Measurements from ENCODE around the gene LYRM9. TPM values are rescaled to one million over a fixed set of nuclear protein-coding genes. Genes with fewer than 3 reads are reported as not detected.
"Not testable (repeated sequence)": the region's sequence is repeated elsewhere in the genome, so short reads cannot be mapped to it uniquely, and the experiment has no call there.

LYRM9 gene
- total RNA-seq, 2 donors from 2014 or later: 5.7 to 8.7 TPM

DNA sequence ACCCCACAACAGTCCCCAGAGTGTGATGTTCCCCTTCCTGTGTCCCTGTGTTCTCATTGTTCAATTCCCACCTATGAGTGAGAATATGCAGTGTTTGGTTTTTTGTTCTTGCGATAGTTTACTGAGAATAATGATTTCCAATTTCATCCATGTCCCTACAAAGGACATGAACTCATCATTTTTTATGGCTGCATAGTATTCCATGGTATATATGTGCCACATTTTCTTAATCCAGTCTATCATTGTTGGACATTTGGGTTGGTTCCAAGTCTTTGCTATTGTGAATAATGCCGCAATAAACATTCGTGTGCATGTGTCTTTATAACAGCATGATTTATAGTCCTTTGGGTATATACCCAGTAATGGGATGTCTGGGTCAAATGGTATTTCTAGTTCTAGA is 19.1 kb upstream of the LYRM9 start:
- not testable (repeated sequence) for ATAC-seq

DNA sequence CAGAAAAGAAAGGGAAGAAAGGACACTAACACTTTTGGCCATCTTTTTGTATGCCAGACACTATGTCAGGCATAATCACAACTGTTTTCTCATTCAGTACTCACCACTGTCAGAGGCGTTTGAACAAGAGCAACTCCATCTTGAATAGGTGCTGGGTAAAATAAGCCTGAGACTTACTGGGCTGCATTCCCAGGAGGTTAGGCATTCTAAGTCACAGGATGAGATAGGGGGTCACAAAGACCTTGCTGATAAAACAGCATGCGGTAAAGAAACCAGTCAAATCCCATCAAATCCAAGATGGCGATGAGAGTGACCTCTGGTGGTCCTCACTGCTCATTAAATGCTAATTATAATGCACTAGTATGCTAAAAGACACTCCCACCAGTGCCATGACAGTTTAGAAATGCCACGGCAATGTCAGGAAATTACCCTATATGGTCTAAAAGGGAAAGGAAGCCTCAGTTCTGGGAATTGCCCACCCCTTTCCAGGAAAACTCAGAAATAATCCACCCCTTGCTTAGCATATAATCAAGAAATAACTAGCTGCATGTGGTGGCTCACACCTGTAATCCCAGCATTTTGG is 14.9 kb upstream of the LYRM9 start:
- intact Hi-C loops (cut with DNase I): no loop called here
- ATAC-seq: no peak
- DNase-seq: no peak

More for the DNA sequence above, 19.1 kb upstream of the LYRM9 start:
- intact Hi-C loops (cut with DNase I); DNase-seq: not testable (repeated sequence)

- intact Hi-C loops (cut with DNase I): no loop called here
- no peak for DNase-seq
- no peak for ATAC-seq
Observed at GRCh38 chr17:27906623-27907022, 13.5 kb upstream of the LYRM9 start.

DNA sequence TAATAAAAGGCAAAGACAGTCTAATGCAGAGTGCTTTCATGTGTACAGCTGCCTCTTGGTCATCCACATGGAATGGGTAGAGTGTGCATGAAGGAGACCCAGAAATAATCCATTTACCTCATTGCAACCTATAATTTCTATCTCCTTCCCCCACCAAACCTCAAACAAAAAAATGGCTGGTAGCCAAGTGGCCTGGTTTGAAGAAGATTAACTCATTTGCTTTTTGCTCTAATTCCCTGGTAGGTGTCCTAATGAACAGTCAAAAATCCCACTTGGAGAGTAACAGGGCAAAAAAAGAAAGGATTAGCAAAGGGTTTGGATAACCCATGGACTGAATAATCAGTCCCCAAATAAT is 13.0 kb upstream of the LYRM9 start:
- no peak for ATAC-seq
- DNase-seq: no peak
- intact Hi-C loops (cut with DNase I): no loop called here

GRCh38 chr17:27905447-27906225 is 12.5 kb upstream of the LYRM9 start:
- intact Hi-C loops (cut with DNase I): no loop called here
- DNase-seq (no peak), ATAC-seq (no peak)

- intact Hi-C loops (cut with DNase I): no loop called here
- ATAC-seq (no peak), DNase-seq (no peak)
Observed at GRCh38 chr17:27904534-27905446, 11.6 kb upstream of the LYRM9 start.

DNA sequence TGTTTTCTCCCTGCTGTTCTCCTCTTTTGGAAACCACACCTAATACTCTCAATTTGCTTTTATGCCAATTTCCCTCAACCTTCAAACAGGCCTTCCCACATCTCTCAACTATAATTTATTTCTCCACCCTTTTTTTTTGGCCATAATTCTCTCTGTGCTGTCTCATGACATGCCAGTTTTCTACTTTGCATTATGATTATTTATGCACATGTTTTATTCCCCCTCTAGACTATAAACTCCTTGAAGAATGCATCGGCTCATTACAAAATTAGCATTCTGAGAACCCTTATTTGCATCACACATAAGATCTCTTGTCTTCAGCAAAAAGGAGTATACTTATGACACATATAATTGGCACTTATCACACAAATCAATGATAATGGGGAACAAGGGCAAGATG is 10.9 kb upstream of the LYRM9 start:
- intact Hi-C loops (cut with DNase I): no loop called here
- ATAC-seq: no peak
- DNase-seq: no peak

DNA sequence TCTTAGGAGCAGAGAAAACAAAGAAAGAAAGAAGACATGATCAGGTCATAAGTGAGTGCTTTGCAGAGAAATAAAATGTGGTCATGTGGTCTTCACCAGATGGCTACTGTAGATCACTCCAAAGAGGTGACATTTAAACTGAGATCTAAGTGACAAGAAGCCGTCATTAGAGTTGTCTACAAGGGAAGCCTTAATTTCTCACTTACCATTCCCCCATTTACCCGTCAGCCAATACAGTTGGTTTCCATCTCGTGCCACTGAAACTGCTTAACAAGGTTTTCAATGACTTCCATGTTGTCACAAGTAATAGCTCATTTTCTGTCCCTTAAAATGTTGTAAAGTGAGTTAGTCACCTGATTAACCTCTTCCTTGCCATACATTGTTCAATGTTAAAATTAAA is 6.4 kb upstream of the LYRM9 start:
- intact Hi-C loops (cut with DNase I): loop anchor here in 1 of 2 donors (10.0 kb wide), 2 partner anchors 245 to 355 kb away; no protein-coding TSS in a partner anchor

DNA sequence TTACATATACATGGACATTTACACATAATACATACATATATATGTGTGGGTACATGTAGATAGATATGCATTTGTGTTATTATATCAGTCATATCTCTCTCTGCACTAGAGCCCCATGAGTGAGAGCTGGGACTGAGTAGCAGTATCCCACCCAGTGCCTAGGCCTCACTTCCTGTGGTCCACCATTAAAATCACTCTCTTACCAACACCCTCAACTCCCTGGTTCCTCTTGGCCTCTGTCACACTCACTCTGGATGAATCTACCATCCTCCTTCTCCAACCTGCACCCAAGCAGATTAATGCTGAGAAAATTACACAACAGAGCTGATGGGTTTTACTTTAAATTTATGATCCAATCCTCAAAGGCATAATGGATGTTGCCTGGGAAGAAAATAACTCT is 4.9 kb upstream of the LYRM9 start:
- DNase-seq: no peak
- no peak for ATAC-seq
- intact Hi-C loops (cut with DNase I): loop anchor here in 1 of 2 donors (10.0 kb wide), 2 partner anchors 247 to 357 kb away; no protein-coding TSS in a partner anchor

More for the DNA sequence above, 6.4 kb upstream of the LYRM9 start:
- ATAC-seq (no peak), DNase-seq (no peak)

GRCh38 chr17:27896701-27897100 is 3.5 kb upstream of the LYRM9 start:
- DNase-seq (no peak), ATAC-seq (no peak)
- intact Hi-C loops (cut with DNase I): loop anchor here in 1 of 2 donors (10.0 kb wide), 2 partner anchors 248 to 358 kb away; no protein-coding TSS in a partner anchor

DNA sequence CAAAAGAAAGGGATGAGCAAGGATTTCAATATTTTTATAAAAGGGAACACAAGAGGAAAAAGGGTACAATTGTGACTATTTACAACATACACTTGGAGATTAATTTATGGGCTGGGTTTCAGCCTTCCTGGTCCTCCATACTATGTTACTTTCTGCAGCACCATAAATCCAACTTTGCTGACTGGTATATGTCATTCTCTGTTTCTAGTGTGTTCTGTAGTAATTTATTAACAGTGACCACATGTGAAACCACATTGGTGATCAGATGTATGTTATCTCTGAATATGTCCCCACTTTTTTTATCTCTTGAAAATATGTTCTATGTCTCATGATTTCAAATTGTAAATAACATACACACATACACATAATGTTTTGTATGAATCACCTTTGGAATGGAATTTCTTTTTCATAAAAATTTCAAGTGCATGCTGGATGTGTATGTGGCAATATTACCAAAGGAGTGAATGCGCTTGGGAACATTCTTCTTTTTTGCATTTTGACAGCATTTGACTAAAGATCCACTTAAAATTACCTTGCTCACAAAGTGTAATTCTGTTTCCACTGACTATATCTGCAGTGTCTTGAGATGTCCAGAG is 2.9 kb upstream of the LYRM9 start:
- DNase-seq (no peak), ATAC-seq (no peak)
- intact Hi-C loops (cut with DNase I): loop anchor here in 1 of 2 donors (10.0 kb wide), 2 partner anchors 249 to 359 kb away; no protein-coding TSS in a partner anchor

- DNase-seq: no peak
- intact Hi-C loops (cut with DNase I): loop anchor here in 1 of 2 donors (10.0 kb wide), 2 partner anchors 249 to 359 kb away; no protein-coding TSS in a partner anchor
Observed at GRCh38 chr17:27895123-27895895, 2.1 kb upstream of the LYRM9 start.

DNA sequence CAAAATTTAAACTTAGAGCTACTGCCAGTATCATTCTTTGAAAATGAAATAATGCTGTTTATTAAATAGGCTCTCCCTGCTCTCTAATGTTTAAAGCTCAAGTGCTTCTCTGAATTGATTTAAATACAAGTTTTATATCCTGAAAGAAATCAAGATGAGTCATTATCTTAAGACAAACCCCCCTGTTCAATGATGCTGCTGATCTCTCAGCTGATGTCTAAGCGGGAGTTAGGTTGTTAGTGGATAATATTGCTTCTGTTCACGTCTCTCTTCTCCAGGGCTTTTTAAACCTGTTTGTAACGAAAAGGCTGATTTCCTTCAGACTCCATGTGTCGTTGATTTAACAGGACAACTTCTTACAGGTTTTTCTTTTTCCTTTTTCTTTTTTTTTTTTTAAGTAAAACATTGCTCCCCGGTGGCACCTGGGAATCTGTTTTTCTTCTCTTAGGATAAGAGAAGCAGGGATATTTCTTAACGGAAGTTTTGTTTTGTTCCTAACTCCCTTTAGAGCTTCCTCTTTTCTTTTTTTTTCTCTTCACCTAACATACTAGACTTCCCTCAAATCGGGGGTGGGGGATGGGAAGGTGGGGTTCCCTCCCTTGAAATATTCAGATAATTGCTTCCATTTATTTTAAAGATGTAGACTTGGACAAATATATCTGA is 807 bp upstream of the LYRM9 start:
- intact Hi-C loops (cut with DNase I): loop anchor here in 1 of 2 donors (10.0 kb wide), 2 partner anchors 251 to 361 kb away; no protein-coding TSS in a partner anchor
- ATAC-seq (no peak), DNase-seq (no peak)

More at GRCh38 chr17:27895123-27895895, 2.1 kb upstream of the LYRM9 start:
- no peak for ATAC-seq

- DNase-seq (no peak), ATAC-seq (no peak)
- intact Hi-C loops (cut with DNase I): loop anchor here in 1 of 2 donors (10.0 kb wide), 2 partner anchors 252 to 362 kb away; no protein-coding TSS in a partner anchor
Observed at GRCh38 chr17:27892542-27892865, 661 bp downstream of the LYRM9 start.

GRCh38 chr17:27891841-27892240 is 1.3 kb downstream of the LYRM9 start:
- ATAC-seq (no peak), DNase-seq (no peak)
- intact Hi-C loops (cut with DNase I): loop anchor here in 1 of 2 donors (10.0 kb wide), 2 partner anchors 253 to 363 kb away; no protein-coding TSS in a partner anchor

GRCh38 chr17:27889711-27890251 is 3.4 kb downstream of the LYRM9 start:
- DNase-seq: no peak

DNA sequence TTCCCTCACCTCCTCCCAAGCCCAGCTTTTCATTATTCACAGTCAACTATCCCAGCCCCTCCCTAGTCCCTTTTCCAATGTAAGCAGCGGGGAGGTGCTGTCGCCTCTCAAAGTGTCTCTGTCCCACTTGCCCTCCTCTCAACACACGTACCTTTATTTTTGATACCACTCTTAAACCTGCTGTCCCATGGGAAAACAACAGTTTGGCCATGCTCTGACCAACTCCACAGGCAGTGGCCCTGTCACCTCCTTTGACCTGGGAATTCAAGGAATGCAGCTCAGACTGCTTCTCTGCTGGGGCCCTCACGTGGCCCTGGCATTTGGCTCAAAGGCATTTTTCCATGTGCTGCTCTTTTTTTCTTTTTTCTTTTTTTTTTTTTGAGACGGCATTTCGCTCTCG is 4.2 kb downstream of the LYRM9 start:
- intact Hi-C loops (cut with DNase I): no loop called here
- DNase-seq (no peak), ATAC-seq (no peak)

More at GRCh38 chr17:27889711-27890251, 3.4 kb downstream of the LYRM9 start:
- no peak for ATAC-seq
- intact Hi-C loops (cut with DNase I): loop anchor here in 1 of 2 donors (10.0 kb wide), 2 partner anchors 255 to 365 kb away; no protein-coding TSS in a partner anchor
